HG03196 (cell line): ENCODE results near the gene POLR3H.

Experiments
- ATAC-seq: cut with Tn5 transposase; IDR thresholded peaks from one replicate; pipeline ENCODE4 v1.9.1; 2021; ENCODE audit not compliant: unreplicated experiment

The POLR3H gene

DNA sequence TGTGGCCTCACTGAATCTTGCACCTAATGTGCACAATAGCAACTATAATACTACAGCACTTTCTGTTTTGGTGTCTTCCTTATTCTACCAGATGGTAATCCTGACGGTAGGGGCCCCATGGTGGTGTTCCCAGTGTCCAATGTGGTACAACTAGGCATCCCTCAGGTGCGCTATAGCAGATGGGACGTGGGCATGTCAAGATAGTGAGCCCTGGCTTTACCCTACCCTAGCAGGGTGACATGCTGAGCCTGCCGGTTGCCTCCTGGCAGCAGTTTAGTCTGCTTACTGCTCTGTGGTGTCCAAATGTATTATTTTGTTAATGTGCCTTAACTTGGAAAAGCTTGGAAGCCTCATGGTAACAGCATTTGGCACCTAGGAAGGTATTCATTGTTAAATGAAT lies 56.2 kb downstream of the POLR3H start:
- no peak for ATAC-seq

DNA sequence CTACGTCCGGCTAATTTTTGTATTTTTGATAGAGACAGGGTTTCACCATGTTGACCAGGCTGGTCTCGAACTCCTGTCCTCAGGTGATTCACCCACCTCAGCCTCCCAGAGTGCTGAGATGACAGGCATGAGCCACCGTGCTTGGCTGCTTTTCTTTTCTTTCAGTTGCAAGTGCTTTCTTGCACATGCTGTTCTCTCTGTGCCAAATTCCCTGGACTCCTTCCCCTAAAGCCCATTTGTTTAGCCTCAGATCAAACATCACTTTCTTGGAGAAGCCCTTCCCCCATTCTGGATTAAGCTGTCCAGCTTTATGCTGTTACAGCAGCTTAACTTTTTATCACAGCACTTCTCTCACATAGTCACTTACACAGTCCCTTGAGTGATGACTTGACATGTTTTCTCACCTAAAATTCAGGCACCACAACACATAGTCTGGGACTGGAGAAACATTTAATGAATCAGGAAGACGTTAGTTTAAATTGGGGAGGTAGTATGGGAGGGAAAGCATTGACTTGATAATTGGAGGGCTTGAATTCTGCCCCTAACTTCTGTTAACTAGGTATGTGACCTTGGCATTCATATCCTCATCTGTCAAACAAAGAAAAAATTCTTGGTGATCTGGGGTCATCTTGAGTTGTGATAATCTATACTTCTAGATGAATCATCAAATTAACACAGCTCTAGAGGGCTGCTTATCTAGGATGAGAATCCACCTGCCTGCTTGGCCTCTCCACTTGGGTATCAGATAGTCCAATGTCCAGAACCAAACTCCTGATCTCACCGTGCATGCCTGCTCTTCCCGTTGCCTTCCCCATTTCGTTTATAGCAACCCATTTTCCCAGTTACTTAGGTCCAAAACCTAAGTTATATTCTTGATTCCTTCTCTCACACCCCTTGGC lies 57.0 kb downstream of the POLR3H start:
- no peak for ATAC-seq

DNA sequence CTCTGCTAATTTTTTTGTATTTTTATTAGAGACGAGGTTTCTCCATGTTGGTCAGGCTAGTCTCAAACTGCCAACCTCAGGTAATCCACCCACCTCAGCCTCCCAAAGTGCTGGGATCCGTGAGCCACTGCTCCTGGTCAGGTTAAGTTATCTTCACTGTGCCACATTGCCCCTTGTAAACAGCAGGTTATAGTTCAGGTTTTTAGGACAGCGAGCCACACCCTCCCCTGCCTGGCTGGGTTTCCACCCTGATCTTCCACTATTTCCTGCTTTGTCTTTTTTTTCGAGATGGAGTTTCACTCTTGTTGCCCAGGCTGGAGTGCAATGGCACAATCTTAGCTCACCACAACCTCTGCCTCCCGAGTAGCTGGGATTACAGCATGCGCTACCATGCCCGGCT lies 59.2 kb downstream of the POLR3H start:
- ATAC-seq: no peak

DNA sequence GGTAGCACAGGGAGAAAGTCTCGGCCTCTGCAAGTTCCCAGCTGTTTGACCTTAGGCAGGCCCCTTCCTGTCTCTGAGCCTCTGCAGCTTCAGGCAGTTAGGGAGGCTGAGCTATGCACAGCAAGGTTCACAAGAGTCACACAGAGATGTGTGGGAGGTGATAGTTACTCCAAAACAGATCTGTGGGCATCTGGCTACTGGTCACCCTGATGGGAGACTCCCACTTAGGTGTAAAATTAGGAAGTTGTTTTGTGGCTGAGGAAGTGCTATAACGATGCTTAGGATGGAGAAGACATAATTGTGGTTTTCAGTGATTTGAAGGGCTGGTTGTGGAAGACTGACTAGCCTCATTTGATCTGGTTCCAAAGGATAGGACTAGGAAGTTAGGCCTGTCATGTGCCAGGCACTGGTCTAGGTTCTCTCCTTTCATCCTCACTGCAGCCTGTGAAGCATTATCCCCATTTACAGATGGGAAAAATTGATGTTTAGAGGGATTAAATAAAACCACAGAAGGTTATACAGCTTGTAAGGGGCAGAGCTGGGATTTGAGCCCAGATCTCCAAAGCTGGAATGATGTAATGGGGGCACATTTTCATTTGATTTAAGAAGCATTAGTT lies 61.8 kb downstream of the POLR3H start:
- no peak for ATAC-seq

DNA sequence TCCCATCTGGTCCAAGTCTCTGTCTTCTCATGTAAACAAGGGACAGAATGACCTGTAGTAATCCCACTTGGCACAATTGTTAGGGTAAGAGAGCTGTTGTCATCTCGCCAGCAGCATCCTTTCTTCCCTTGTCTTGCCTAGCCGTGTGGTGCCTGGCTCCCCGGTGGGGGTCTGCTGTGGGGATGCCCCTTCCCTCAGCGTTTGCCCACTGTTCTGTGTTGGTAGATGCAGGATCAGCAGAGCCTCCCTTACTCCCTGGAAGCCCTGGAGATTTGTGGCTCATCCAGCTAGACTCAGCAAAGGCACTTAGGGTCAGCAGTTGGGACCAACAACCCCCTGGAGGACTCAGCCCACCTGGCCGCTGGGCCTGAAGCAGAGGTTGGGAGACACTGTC lies 62.3 kb downstream of the POLR3H start:
- no peak for ATAC-seq

DNA sequence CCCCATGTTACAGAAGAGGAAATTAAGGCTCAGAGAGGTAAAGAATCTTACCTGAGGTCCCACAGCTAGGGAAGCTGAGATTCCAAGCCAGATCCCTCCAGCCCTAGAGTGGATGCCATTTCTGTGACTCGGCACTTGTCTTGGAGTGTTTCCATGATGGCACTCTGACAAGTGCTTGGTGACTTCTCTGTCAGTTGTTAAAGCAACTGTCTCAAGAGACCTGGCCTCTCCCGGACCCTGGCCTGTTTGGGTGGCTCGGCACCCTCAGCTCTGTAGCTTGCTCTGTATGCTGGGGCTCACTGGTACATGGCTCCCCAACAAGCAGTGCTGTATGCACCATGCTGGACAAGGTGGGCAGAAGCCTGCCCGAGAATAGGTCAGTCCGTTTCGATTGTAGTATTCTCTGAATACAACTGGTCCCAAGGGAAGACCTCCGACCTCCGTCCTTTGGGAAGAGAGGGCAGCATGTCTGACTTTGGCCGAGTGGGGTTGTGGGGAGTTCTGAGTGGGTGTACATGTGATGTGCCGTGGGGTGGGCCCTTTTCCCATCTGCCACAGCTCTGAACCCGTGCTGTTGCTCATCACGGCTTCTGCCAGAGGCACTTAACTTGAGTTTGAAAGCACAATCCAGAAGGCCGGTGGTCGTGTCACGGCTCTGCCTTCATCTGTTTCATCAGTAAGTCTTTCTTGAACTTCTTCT lies 63.0 kb downstream of the POLR3H start:
- ATAC-seq: no peak

DNA sequence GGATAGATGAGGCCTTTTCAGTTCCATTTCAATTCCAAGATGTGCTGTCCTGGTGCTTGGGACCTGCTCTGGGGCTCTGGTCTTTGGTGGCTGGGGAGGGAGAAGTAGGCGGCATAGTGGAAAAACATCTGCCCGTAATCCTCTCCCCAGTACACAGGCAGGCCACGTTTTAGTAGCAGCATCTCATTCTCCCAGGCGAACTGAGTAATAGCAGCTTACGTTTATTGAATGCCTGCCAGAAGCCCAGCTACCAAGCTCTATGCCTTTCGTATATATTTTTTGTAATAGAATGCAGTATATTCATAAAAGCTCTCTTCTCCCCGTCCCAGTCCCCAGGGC lies 63.9 kb downstream of the POLR3H start:
- ATAC-seq: no peak

DNA sequence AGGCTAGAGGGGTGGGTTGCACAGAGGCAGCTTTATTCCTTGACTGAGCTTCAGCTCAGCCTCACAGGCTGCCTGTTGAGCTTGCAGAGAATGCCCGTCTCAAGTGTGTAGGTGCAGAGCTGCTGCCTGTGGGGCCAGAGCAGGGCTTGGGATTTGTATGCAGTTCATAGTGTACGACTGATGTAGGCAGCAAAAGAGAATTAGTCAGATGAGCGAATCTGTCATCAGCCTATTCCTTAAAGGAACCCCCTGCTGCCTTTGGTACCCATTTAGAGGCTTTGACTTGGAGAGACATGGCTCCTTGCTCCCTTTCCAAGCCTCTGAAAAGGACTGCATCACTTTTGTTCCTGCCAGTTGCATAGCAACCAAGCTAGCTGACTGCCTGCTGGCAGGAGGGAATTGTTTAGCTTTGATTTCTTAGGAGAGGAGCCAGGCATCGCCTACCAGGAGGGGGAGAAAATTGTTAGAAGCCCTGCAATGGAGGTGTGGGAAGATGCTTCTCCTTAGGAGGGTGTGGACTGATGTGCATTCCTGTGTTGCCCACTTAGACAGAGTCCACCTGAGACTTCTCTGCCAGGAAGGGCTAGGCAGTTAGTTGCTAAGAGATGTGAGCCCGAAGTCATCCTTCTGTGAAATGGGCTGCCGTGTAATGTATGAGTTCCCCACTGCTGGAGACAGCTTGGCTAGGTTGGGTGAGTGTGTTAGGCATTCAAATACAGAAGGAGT lies 64.4 kb downstream of the POLR3H start:
- no peak for ATAC-seq

DNA sequence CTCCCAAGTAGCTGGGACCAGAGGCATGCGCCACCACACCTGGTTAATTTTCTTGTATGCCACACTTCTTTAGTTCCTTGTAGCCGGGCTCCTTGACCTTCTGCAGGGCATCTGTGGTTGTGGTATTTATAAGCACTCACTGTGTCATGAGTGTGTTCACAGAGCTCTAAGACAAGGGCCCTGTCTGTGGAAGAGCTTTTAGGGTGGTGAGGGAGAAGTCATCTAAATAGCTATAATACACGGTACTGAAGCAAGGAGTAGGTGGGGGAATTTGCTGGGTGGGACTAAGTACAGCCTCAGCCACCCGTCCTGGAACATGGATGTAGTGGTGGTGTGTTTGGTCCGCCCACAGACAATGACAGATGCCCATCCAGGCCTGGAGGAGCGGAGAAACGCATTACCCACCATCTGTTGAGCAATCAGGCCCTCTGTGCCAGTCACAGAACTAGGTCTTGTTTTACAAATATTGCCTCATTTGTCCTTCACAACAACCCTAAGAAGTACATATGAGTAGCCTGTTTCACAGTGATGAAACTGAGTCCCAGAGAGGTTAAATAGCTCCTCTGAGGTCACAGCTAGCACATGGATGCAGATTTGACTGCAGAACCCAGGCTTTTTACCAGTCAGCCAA lies 65.3 kb downstream of the POLR3H start:
- ATAC-seq: no peak

DNA sequence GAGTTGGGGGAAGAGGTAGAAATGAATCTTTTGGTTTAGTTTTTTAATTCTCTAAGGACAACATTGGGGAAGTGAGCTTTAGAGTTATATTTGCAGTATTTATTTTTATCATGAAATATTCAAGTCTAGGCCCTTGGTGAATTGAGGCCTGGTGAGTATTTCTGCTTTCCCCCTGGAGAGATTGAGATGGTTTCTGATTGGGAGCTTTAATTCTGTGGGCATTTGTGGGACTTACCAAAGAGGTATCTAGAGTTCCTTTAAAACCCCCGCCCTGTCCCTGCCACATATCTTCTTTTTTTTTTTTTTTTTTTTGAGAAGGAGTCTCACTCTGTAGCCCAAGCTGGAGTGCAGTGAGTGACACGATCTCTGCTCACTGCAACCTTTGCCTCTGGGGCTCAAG lies 65.8 kb downstream of the POLR3H start:
- ATAC-seq: no peak
